ENCODE measurements around the gene CYP27C1. TPM values are rescaled to one million over a fixed set of nuclear protein-coding genes. Genes with fewer than 3 reads are reported as not detected.

The CYP27C1 gene
- polyA plus RNA-seq, 1 experiment: 0.28 TPM

DNA sequence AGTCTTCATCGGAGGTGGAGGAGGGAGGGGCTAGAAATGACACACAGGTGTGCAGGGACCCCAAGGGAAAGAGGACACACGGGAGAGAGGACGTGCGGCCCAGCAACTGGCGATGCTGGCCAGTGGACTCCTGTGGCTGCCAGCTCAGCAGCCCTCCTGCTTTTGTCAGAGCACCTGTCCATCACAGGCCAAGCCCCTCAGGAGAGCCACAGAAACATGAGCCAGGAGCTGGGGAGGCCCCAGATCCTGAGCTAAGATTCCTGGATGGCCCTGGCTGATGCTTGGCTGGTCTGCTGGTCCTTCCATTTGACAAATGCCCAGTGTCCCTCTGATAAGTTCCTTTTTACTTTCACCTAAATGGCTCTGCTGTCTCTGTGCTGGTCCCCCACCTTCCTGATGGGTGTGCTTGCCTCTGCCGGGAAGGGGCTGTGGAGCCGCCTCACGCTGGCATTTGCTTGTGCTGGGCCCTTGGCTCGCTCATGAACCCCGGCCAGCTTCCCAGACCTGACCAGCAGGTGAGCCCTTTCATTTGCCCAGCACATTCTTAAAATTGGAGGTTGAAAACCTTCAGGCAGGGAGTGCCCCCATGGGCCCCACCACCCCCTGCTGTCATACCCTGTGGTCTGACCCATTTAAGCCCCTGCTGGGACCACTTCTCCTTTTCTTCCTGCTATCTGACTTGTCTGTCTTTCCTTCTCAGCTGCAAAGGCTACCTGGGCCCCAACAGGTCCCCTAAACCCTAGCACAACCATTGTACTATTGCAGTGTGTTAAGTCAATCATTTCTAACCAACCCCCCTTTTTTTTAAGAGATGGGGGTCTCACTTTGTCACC lies 37.3 kb downstream of the CYP27C1 start:
- ChIA-PET POLR2A (no interaction called here), CTCF (interaction anchor here (1.4 to 1.5 kb wide), 2 partner anchors 9 to 115 kb away, joined by 3 to 4 read pairs; no protein-coding TSS in a partner anchor)
- no peak overlapping the region for H3K4me3 ChIP-seq (ENCODE audit: low read depth, low read length)
- no peaks in the 10 kb centered on the region for H3K27me3 ChIP-seq (ENCODE audit: control insufficient read depth, insufficient read depth, low read length)
- no peak for DNase-seq (ENCODE audit: low read depth)
- H3K36me3 ChIP-seq (ENCODE audit: control insufficient read depth, insufficient read depth, low read length): no peaks in the 10 kb centered on the region
- TF ChIP-seq, protein P1, sequence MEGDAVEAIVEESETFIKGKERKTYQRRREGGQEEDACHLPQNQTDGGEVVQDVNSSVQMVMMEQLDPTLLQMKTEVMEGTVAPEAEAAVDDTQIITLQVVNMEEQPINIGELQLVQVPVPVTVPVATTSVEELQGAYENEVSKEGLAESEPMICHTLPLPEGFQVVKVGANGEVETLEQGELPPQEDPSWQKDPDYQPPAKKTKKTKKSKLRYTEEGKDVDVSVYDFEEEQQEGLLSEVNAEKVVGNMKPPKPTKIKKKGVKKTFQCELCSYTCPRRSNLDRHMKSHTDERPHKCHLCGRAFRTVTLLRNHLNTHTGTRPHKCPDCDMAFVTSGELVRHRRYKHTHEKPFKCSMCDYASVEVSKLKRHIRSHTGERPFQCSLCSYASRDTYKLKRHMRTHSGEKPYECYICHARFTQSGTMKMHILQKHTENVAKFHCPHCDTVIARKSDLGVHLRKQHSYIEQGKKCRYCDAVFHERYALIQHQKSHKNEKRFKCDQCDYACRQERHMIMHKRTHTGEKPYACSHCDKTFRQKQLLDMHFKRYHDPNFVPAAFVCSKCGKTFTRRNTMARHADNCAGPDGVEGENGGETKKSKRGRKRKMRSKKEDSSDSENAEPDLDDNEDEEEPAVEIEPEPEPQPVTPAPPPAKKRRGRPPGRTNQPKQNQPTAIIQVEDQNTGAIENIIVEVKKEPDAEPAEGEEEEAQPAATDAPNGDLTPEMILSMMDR (IDR thresholded peaks at IDR 0.05; ENCODE audit: insufficient read depth, low read depth, low read length): no peak

DNA sequence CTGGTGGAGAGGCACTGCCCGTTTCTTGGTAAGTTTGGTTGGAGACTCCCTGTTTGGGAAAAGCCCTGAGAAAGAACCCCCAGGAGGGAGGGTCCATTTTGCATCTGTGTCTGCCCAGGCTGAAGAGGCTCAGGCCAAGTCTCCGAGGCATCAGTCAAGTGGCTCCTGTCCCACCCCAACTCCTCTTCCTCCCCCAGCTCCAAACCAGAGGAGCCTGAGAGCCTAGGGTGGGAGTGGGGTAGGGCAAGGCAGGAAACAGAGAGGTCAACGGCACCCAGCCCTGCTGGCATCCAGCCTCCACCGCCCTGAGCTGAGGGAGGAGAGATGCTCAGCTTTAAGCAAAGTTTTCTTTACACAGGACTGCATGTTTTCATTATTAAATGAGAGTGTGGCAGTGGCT lies 38.2 kb downstream of the CYP27C1 start:
- TF ChIP-seq, protein P1 (IDR thresholded peaks at IDR 0.05; ENCODE audit: insufficient read depth, low read depth, low read length): no peak
- H3K27me3 ChIP-seq (ENCODE audit: control insufficient read depth, insufficient read depth, low read length): no peaks in the 10 kb centered on the region
- CTCF ChIA-PET: interaction anchor here (1.4 kb wide), 1 partner anchor 8 kb away, joined by 3 read pairs; no protein-coding TSS in a partner anchor
- no peak overlapping the region for H3K4me3 ChIP-seq (ENCODE audit: low read depth, low read length)
- no peak for DNase-seq (ENCODE audit: low read depth)
- POLR2A ChIA-PET: no interaction called here
- H3K36me3 ChIP-seq (ENCODE audit: control insufficient read depth, insufficient read depth, low read length): no peaks in the 10 kb centered on the region

DNA sequence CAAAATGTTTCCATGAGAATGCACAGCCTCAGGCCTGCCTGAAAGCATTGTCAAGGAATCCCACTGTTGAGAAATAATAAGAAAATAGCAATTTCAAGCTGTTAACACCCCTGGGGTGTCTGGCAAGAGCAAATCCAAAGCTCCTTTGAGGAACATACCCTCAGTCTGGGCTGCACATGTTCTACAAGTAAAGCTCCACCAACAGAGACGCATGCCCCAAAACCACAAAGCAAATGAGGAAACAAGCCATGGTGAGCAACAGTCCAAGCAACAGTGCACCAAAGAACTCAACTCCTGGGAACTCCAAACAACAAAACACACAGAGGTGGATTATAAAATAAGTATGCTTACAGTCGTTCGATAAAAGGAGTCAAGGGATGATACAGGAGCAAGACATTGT lies 40.3 kb downstream of the CYP27C1 start:
- TF ChIP-seq, protein P1 (IDR thresholded peaks at IDR 0.05; ENCODE audit: insufficient read depth, low read depth, low read length): no peak
- no peaks in the 10 kb centered on the region for H3K36me3 ChIP-seq (ENCODE audit: control insufficient read depth, insufficient read depth, low read length)
- no peak overlapping the region for H3K4me3 ChIP-seq (ENCODE audit: low read depth, low read length)
- DNase-seq (ENCODE audit: low read depth): peak; percentile 69
- H3K27me3 ChIP-seq (ENCODE audit: control insufficient read depth, insufficient read depth, low read length): no peaks in the 10 kb centered on the region
- CTCF ChIA-PET: interaction anchor here (0.9 to 1.3 kb wide), 3 partner anchors 9 to 112 kb away, joined by 3 read pairs; no protein-coding TSS in a partner anchor
- POLR2A ChIA-PET: no interaction called here

DNA sequence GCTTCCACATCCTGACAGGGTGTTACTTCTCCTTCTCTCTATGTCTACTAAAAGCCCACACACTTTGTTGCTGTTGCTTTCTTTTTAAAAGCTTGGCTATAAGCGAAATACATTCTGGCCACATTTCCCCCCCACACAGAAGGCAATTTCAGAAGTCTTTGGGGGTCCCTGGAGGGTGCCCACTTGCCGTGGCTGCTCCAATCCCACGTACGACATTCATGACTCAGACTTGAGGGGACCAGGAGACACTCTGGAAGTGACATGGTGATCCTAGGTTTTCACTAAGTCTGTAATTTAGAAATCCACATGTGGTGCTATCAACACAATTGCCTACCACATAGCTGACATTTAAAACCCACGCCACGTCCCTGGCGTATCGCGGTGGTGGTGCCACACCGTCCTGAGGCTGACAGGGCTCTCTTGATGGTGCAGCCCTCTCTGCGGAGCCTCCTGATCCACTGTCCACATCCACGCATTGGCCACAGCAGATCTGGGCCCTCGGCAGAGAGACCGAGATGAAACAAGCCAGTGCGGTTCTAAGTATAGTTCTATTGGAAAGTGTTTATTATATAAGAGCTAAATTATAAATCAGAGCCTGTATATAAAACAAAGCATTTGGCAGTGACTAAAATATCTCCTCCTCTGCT lies 42.4 kb downstream of the CYP27C1 start:
- Histone ChIP-seq H3K27me3 (ENCODE audit: control insufficient read depth, insufficient read depth, low read length) (no peaks in the 10 kb centered on the region), H3K36me3 (ENCODE audit: control insufficient read depth, insufficient read depth, low read length) (no peaks in the 10 kb centered on the region), H3K4me3 (ENCODE audit: low read depth, low read length) (no peak overlapping the region)
- no peak for DNase-seq (ENCODE audit: low read depth)
- POLR2A ChIA-PET: no interaction called here
- TF ChIP-seq, protein P1 (IDR thresholded peaks at IDR 0.05; ENCODE audit: insufficient read depth, low read depth, low read length): no peak
- CTCF ChIA-PET: no interaction called here

All from BJ (cell line).